ENCODE measurements around the gene ACD. TPM values are rescaled to one million over a fixed set of nuclear protein-coding genes. Genes with fewer than 3 reads are reported as not detected.

ACD gene
- polyA plus RNA-seq, 1 experiment, result 11.4 TPM

GRCh38 chr16:67676516-67676915, 16.5 kb upstream of the ACD start:
- no peak for TF ChIP-seq CTCF (IDR thresholded peaks at IDR 0.05; ENCODE audit: low read depth, low read length)
- ChIA-PET CTCF (interaction anchor here (1.3 to 2.2 kb wide), 2 partner anchors 140 to 155 kb away, joined by 4 to 5 read pairs; no protein-coding TSS in a partner anchor), POLR2A (no interaction called here)
- Histone ChIP-seq H3K4me3 (ENCODE audit: low read depth, low read length) (no peak overlapping the region), H3K9me3 (ENCODE audit: control insufficient read depth, insufficient read depth, low read length) (no peaks in the 10 kb centered on the region), H3K27ac (ENCODE audit: low read depth, low read length) (no peak overlapping the region), H3K27me3 (ENCODE audit: control insufficient read depth, insufficient read depth, low read length) (no peaks in the 10 kb centered on the region)
- DNase-seq (ENCODE audit: low read depth, low spot score), result no peak

- no peak for TF ChIP-seq CTCF (IDR thresholded peaks at IDR 0.05; ENCODE audit: low read depth, low read length)
- ChIA-PET CTCF (no interaction called here), POLR2A (no interaction called here)
- Histone ChIP-seq H3K9me3 (ENCODE audit: control insufficient read depth, insufficient read depth, low read length) (no peaks in the 10 kb centered on the region), H3K27me3 (ENCODE audit: control insufficient read depth, insufficient read depth, low read length) (no peaks in the 10 kb centered on the region), H3K4me3 (ENCODE audit: low read depth, low read length) (no peak overlapping the region), H3K27ac (ENCODE audit: low read depth, low read length) (no peak overlapping the region)
- no peak for DNase-seq (ENCODE audit: low read depth, low spot score)
Measured at GRCh38 chr16:67675999-67676398, 15.9 kb upstream of the ACD start.

- Histone ChIP-seq H3K4me3 (ENCODE audit: low read depth, low read length) (no peak overlapping the region), H3K9me3 (ENCODE audit: control insufficient read depth, insufficient read depth, low read length) (no peaks in the 10 kb centered on the region), H3K27ac (ENCODE audit: low read depth, low read length) (no peak overlapping the region), H3K27me3 (ENCODE audit: control insufficient read depth, insufficient read depth, low read length) (no peaks in the 10 kb centered on the region)
- CTCF ChIA-PET, result interaction anchor here (1.6 kb wide), 1 partner anchor 155 kb away, joined by 4 read pairs; no protein-coding TSS in a partner anchor
- TF ChIP-seq CTCF (IDR thresholded peaks at IDR 0.05; ENCODE audit: low read depth, low read length), result no peak
- no peak for DNase-seq (ENCODE audit: low read depth, low spot score)
- POLR2A ChIA-PET, result no interaction called here
Measured at GRCh38 chr16:67675579-67675935, 15.5 kb upstream of the ACD start.

GRCh38 chr16:67674851-67675578, 15.0 kb upstream of the ACD start:
- no peak for TF ChIP-seq CTCF (IDR thresholded peaks at IDR 0.05; ENCODE audit: low read depth, low read length)
- ChIA-PET CTCF (interaction anchor here (1.6 kb wide), 1 partner anchor 154 kb away, joined by 4 read pairs; no protein-coding TSS in a partner anchor), POLR2A (no interaction called here)
- Histone ChIP-seq H3K27me3 (ENCODE audit: control insufficient read depth, insufficient read depth, low read length) (no peaks in the 10 kb centered on the region), H3K4me3 (ENCODE audit: low read depth, low read length) (no peak overlapping the region), H3K9me3 (ENCODE audit: control insufficient read depth, insufficient read depth, low read length) (no peaks in the 10 kb centered on the region), H3K27ac (ENCODE audit: low read depth, low read length) (no peak overlapping the region)
- DNase-seq (ENCODE audit: low read depth, low spot score), result no peak

Data from AG04450 (cell line).